Psoas muscle (tissue), 8 donors: ENCODE measurements around the gene HES5. TPM values are rescaled to one million over a fixed set of nuclear protein-coding genes. Genes with fewer than 3 reads are reported as not detected.
"Not testable (repeated sequence)": the region's sequence is repeated elsewhere in the genome, so short reads cannot be mapped to it uniquely, and the experiment has no call there.

ENCODE experiments used
- ATAC-seq, 4 donors: fragments of 200-7000 bp; cut with Tn5 transposase; one replicate each; pipeline ENCODE4 v1.9.1; 2020; ENCODE audit warnings: moderate library complexity in 3 of 4, mild to moderate bottlenecking in 2 of 4
- DNase-seq, 2 donors: peaks; one replicate each; pipeline ENCODE4 v3.0.0-alpha.2; 2020
- H3K27ac ChIP-seq: fragments of 200-600 bp; one replicate; pipeline ENCODE4 v1.8.0; 2022
- H3K27me3 ChIP-seq, 3 donors: fragments of 200-600 bp in 1 of 3; one replicate each; pipeline versions ENCODE4 v1.6.1 to v1.8.0; 2013 to 2022; ENCODE audit warnings: low read length in 2 of 3, mild to moderate bottlenecking in 2 of 3, moderate library complexity in 1 of 3; ENCODE audit not compliant: insufficient read depth in 3 of 3
- H3K36me3 ChIP-seq, 2 donors: fragments of 200-600 bp in 1 of 2; one replicate each; pipeline versions ENCODE4 v1.6.1 to v1.8.0; 2013 to 2022; ENCODE audit warnings: low read depth in 1 of 2, mild to moderate bottlenecking in 1 of 2, moderate library complexity in 1 of 2; ENCODE audit not compliant: insufficient read depth in 1 of 2
- H3K4me1 ChIP-seq: fragments of 200-600 bp; one replicate; pipeline ENCODE4 v1.8.0; 2022
- H3K4me3 ChIP-seq: fragments of 200-600 bp; one replicate; pipeline ENCODE4 v1.8.0; 2022; ENCODE audit warnings: mild to moderate bottlenecking
- H3K9me3 ChIP-seq: fragments of 200-600 bp; one replicate; pipeline ENCODE4 v1.8.0; 2022
- WGBS, 3 donors: extraction: QIAGEN DNeasy Blood & Tissue Kit; methylation state at CpG; one replicate each; pipeline versions ENCODE4 v1.1.6 to v1.1.7; 2013; 5-methylcytosine and 5-hydroxymethylcytosine counted together
- intact Hi-C, 2 donors: fragments of 100-400 bp; cut with DNase I; formaldehyde crosslinking; loops; one replicate each; pipeline versions ENCODE4 v1.11.0 to v1.14.2; 2022
- polyA plus RNA-seq, 3 donors: library from polyadenylated mRNA; stranded (reverse); fragments of 200-250 nt; gene quantifications; one replicate each; pipeline ENCODE4 v1.2.3, GENCODE V29; 2013
- total RNA-seq, 4 donors: library from RNA; stranded (reverse); fragmentation: NEBNext Ultra II Directional in 2 of 4; extraction: Animal tissue kit (Norgen Biotek cat#: 25700) in 2 of 4; gene quantifications; one replicate each; pipeline versions ENCODE4 v1.2.1 to v1.2.4, GENCODE V29; 2021 to 2023
- TF ChIP-seq, protein P1 (sequence below): fragments of 200-600 bp; IDR thresholded peaks from one replicate; pipeline ENCODE4 v1.8.0; 2022; ENCODE audit warnings: antibody characterized with exemption
- donor health status: healthy with polysubstance abuse.
- donor health status: DM: no; HTN: no; CAD: no; lungs with moderate emphysema.
- donor health status: Bipolar disorder and iron deficiency.
- donor health status: healthy.
- donor health status: DM: yes; HTN: yes; CAD: no.
- donor health status: DM: no; HTN: no; CAD: no.
- donor health status: DM: no; HTN: no; CAD: no.
- donor health status: DM: yes; HTN: yes; CAD: no.

The HES5 gene
- total and polyA plus RNA-seq, 7 donors, result 0.13 to 0.77 (median 0.28) TPM; not detected in 1

- WGBS, 3 donors, result 61 to 68% (median 66%) methylated on average over 9 of the region's 9 CpGs
- TF ChIP-seq, protein P1, sequence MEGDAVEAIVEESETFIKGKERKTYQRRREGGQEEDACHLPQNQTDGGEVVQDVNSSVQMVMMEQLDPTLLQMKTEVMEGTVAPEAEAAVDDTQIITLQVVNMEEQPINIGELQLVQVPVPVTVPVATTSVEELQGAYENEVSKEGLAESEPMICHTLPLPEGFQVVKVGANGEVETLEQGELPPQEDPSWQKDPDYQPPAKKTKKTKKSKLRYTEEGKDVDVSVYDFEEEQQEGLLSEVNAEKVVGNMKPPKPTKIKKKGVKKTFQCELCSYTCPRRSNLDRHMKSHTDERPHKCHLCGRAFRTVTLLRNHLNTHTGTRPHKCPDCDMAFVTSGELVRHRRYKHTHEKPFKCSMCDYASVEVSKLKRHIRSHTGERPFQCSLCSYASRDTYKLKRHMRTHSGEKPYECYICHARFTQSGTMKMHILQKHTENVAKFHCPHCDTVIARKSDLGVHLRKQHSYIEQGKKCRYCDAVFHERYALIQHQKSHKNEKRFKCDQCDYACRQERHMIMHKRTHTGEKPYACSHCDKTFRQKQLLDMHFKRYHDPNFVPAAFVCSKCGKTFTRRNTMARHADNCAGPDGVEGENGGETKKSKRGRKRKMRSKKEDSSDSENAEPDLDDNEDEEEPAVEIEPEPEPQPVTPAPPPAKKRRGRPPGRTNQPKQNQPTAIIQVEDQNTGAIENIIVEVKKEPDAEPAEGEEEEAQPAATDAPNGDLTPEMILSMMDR, result no peak
- peaks cover 0 to 10% (median 7%) of the 10 kb centered on the region in 3 donors for H3K27me3 ChIP-seq
- no peak overlapping the region for H3K4me3 ChIP-seq
- no peaks in the 10 kb centered on the region for H3K9me3 ChIP-seq
- ATAC-seq (no peak), DNase-seq (no peak)
- intact Hi-C loops, result no loop called here
- no peaks in the 10 kb centered on the region for H3K36me3 ChIP-seq
- H3K27ac ChIP-seq, result no peak overlapping the region
- H3K4me1 ChIP-seq, result no peaks in the 10 kb centered on the region
These were observed 44.3 kb upstream of the HES5 start for GRCh38 chr1:2574350-2574749.

GRCh38 chr1:2573250-2573920 is 43.3 kb upstream of the HES5 start:
- Histone ChIP-seq H3K27me3 (peaks cover 0 to 8% (median 7%) of the 10 kb centered on the region in 3 donors), H3K4me1 (no peaks in the 10 kb centered on the region), H3K9me3 (no peaks in the 10 kb centered on the region), H3K36me3 (no peaks in the 10 kb centered on the region), H3K4me3 (no peak overlapping the region), H3K27ac (no peak overlapping the region)
- ATAC-seq (no peak), DNase-seq (no peak)
- TF ChIP-seq, protein P1, result no peak
- intact Hi-C loops, result no loop called here
- 80 to 90% (median 86%) methylated on average over 8 of the region's 8 CpGs for WGBS, 3 donors

GRCh38 chr1:2571348-2571747 is 41.3 kb upstream of the HES5 start:
- H3K27ac ChIP-seq, result no peak overlapping the region
- DNase-seq (peak in 1 of 2 donors; percentile 23), ATAC-seq (no peak)
- 89 to 93% (median 91%) methylated on average over 9 of the region's 9 CpGs for WGBS, 3 donors
- no peaks in the 10 kb centered on the region for H3K36me3 ChIP-seq
- TF ChIP-seq, protein P1, result no peak
- H3K4me3 ChIP-seq, result no peak overlapping the region
- no peaks in the 10 kb centered on the region for H3K4me1 ChIP-seq
- no peaks in the 10 kb centered on the region for H3K9me3 ChIP-seq
- intact Hi-C loops, result no loop called here
- peaks cover 0 to 14% (median 7%) of the 10 kb centered on the region in 3 donors for H3K27me3 ChIP-seq

DNA sequence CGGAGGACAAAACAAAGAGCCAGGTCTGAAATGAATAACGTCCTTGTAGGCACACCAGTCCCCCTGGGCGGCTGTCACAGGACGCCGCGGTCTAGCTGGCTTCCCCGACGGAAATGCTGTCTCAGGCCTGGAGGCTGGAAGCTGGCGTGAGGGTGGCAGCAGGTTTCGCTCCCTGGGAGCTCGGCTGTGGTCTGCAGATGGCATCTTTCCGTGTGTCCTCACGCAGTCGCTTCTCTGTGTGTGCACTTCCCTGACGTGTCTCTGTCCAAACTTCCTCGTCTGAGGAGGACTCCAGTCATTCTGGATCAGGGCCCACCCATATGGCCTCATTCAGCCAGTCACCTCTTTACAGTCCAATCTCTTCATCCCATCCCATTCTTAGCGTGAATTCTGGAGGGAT is 40.3 kb upstream of the HES5 start:
- DNase-seq (peak in 1 of 2 donors; percentile 31), ATAC-seq (no peak)
- Histone ChIP-seq H3K27me3 (peaks cover 0 to 9% (median 9%) of the 10 kb centered on the region in 3 donors), H3K27ac (no peak overlapping the region), H3K36me3 (no peaks in the 10 kb centered on the region), H3K9me3 (no peaks in the 10 kb centered on the region), H3K4me3 (no peak overlapping the region), H3K4me1 (no peaks in the 10 kb centered on the region)
- TF ChIP-seq, protein P1, result no peak
- intact Hi-C loops, result no loop called here
- WGBS, 3 donors, result 73 to 82% (median 79%) methylated on average over 17 of the region's 17 CpGs

GRCh38 chr1:2569703-2570102 is 39.6 kb upstream of the HES5 start:
- H3K36me3 ChIP-seq, H3K4me3 ChIP-seq, ATAC-seq, H3K27ac ChIP-seq, H3K9me3 ChIP-seq, intact Hi-C loops, H3K27me3 ChIP-seq, H3K4me1 ChIP-seq: not testable (repeated sequence)
- 76 to 91% (median 80%) methylated on average over 13 of the region's 13 CpGs for WGBS, 3 donors
- DNase-seq, result peak in 1 of 2 donors; percentile 41
